HL-60 (cell line): ENCODE measurements around the gene ABL2.

Source experiments
- GABPA ChIP-seq: IDR thresholded peaks from 2 replicates; pipeline ENCODE4 v1.6.1; 2012; ENCODE audit warnings: low read depth
- TF ChIP-seq, protein P1 (sequence below): IDR thresholded peaks from one replicate; pipeline ENCODE4 v1.5.1; 2011; ENCODE audit warnings: low read length, control low read depth, inconsistent platforms; ENCODE audit not compliant: insufficient read depth

DNA sequence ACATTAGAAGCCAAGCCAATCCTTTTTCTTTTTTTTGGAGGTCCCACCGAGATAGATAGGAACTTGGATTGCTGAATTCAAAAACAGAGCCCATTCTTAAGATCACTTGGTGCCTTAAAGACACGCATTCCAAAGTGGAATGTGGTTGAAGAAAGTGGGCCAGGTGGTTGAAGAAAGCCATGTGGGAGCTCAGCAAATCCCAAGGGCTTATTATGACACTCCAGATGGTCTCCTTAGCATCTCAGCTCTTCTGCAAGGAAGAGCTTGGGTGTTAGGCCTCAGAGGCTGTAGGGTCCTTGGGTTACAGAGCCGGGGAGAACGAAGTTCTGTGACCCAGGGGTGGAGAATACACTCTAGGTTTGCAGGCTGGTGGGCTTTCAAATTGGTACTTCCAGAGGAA, 134.1 kb downstream of the ABL2 start:
- TF ChIP-seq, protein P1, sequence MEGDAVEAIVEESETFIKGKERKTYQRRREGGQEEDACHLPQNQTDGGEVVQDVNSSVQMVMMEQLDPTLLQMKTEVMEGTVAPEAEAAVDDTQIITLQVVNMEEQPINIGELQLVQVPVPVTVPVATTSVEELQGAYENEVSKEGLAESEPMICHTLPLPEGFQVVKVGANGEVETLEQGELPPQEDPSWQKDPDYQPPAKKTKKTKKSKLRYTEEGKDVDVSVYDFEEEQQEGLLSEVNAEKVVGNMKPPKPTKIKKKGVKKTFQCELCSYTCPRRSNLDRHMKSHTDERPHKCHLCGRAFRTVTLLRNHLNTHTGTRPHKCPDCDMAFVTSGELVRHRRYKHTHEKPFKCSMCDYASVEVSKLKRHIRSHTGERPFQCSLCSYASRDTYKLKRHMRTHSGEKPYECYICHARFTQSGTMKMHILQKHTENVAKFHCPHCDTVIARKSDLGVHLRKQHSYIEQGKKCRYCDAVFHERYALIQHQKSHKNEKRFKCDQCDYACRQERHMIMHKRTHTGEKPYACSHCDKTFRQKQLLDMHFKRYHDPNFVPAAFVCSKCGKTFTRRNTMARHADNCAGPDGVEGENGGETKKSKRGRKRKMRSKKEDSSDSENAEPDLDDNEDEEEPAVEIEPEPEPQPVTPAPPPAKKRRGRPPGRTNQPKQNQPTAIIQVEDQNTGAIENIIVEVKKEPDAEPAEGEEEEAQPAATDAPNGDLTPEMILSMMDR = no peak
- TF ChIP-seq GABPA = no peak
